ENCODE results near the gene CEACAM3. TPM values are rescaled to one million over a fixed set of nuclear protein-coding genes. Genes with fewer than 3 reads are reported as not detected.

CEACAM3 gene
- total and polyA plus RNA-seq, 7 donors = 2.3 TPM; not detected in 6

- intact Hi-C loops (cut with DNase I) = no loop called here
- H3K27me3 ChIP-seq = peaks cover 0 to 19% (median 0%) of the 10 kb centered on the region in 3 donors
- 91 to 92% methylated on average over 23 of the region's 23 CpGs for WGBS, 2 donors
- no peak for DNase-seq
- H3K9me3 ChIP-seq = peaks cover 0 to 5% (median 0%) of the 10 kb centered on the region in 4 donors
- no peaks in the 10 kb centered on the region for H3K4me1 ChIP-seq
- H3K27ac ChIP-seq = no peak overlapping the region
- TF ChIP-seq POLR2AphosphoS5 (IDR thresholded peaks at IDR 0.05) (no peak), POLR2A (IDR thresholded peaks at IDR 0.05) (no peak), CTCF (IDR thresholded peaks at IDR 0.05) (no peak), EP300 (IDR thresholded peaks at IDR 0.05) (no peak)
- H3K36me3 ChIP-seq = no peaks in the 10 kb centered on the region
- H3K4me3 ChIP-seq = no peak overlapping the region
Measured at GRCh38 chr19:41845051-41845590, 48.7 kb downstream of the CEACAM3 start.

- 91 to 92% methylated on average over 19 of the region's 19 CpGs for WGBS, 2 donors
- no peaks in the 10 kb centered on the region for H3K27me3 ChIP-seq
- DNase-seq = no peak
- H3K27ac ChIP-seq = no peak overlapping the region
- no peaks in the 10 kb centered on the region for H3K36me3 ChIP-seq
- intact Hi-C loops (cut with DNase I) = no loop called here
- H3K4me3 ChIP-seq = no peak overlapping the region
- peaks cover 0 to 5% (median 0%) of the 10 kb centered on the region in 4 donors for H3K9me3 ChIP-seq
- no peak for TF ChIP-seq EP300 (IDR thresholded peaks at IDR 0.05)
- no peak for TF ChIP-seq POLR2AphosphoS5 (IDR thresholded peaks at IDR 0.05)
- no peak for TF ChIP-seq POLR2A (IDR thresholded peaks at IDR 0.05)
- TF ChIP-seq CTCF (IDR thresholded peaks at IDR 0.05) = no peak
- H3K4me1 ChIP-seq = no peaks in the 10 kb centered on the region
Measured at GRCh38 chr19:41847351-41848105, 51.1 kb downstream of the CEACAM3 start.

DNA sequence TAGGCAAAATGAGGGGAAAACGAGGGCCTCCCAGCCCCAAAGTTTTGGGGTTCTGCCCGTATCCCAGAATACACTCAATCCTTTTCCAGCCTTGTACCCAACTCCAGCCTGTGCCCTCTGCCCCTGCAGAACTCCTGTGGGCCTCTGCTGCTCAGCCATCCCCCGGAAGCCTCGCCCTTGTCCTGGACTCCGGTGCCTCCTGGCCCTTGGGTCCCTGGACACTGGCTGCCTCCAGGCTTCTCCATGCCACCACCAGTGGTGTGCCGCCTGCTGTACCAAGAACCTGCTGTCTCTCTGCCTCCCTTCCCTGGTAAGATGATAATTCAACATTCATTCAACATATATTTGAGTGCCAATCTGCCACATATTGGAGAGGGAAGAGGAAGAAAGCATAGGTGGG lies 52.3 kb downstream of the CEACAM3 start:
- Histone ChIP-seq H3K9me3 (peaks cover 0 to 5% (median 0%) of the 10 kb centered on the region in 4 donors), H3K4me1 (no peaks in the 10 kb centered on the region), H3K27ac (no peak overlapping the region), H3K36me3 (no peaks in the 10 kb centered on the region), H3K4me3 (no peak overlapping the region), H3K27me3 (no peaks in the 10 kb centered on the region)
- intact Hi-C loops (cut with DNase I) = no loop called here
- 87 to 88% methylated on average over 6 of the region's 6 CpGs for WGBS, 2 donors
- DNase-seq = no peak
- TF ChIP-seq POLR2A (IDR thresholded peaks at IDR 0.05) (no peak), CTCF (IDR thresholded peaks at IDR 0.05) (no peak), EP300 (IDR thresholded peaks at IDR 0.05) (no peak), POLR2AphosphoS5 (IDR thresholded peaks at IDR 0.05) (no peak)

GRCh38 chr19:41849067-41849466 lies 52.7 kb downstream of the CEACAM3 start:
- no peaks in the 10 kb centered on the region for H3K36me3 ChIP-seq
- H3K27me3 ChIP-seq = no peaks in the 10 kb centered on the region
- H3K27ac ChIP-seq = no peak overlapping the region
- no peak overlapping the region for H3K4me3 ChIP-seq
- intact Hi-C loops (cut with DNase I) = no loop called here
- H3K4me1 ChIP-seq = no peaks in the 10 kb centered on the region
- no peak for DNase-seq
- TF ChIP-seq POLR2A (IDR thresholded peaks at IDR 0.05) (no peak), CTCF (IDR thresholded peaks at IDR 0.05) (no peak), POLR2AphosphoS5 (IDR thresholded peaks at IDR 0.05) (no peak), EP300 (IDR thresholded peaks at IDR 0.05) (no peak)
- WGBS, 2 donors = 82% methylated on average over 2 of the region's 2 CpGs
- peaks cover 0 to 5% (median 0%) of the 10 kb centered on the region in 4 donors for H3K9me3 ChIP-seq
